ENCODE data around the gene ZNF430. TPM values are rescaled to one million over a fixed set of nuclear protein-coding genes. Genes with fewer than 3 reads are reported as not detected.

The ZNF430 gene
- total and polyA plus RNA-seq, 10 donors = 3.3 to 32.4 (median 25.1) TPM

DNA sequence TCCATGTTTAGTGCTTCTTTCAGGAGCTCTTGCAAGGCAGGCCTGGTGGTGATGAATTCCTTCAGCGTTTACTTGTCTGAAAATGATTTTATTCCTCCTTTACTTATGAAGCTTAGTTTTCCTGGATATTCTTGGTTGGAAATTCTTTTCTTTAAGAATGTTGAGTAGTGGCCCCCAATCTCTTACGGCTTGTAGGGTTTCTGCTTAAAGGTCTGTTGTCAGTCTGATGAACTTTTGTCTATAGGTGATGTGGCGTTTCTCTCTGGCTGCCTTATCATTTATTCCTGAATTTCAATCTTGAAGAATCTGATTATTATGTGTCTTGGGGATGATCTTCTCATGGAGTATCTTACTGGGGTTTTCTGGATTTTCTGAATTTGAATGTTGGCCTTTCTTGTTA, 26.0 kb downstream of the ZNF430 start:
- no peak for DNase-seq
- Histone ChIP-seq H3K9me3 (peaks cover 15 to 96% (median 93%) of the 10 kb centered on the region in 8 donors), H3K4me1 (no peaks in the 10 kb centered on the region), H3K36me3 (peaks cover 0 to 96% (median 78%) of the 10 kb centered on the region in 6 donors), H3K27me3 (replicated peaks in 1 of 7) (no peaks in the 10 kb centered on the region), H3K27ac (no peak overlapping the region), H3K4me3 (no peak overlapping the region)
- intact Hi-C loops (cut with DNase I; ENCODE audit: low total_unique reads) = no loop called here
- 95 to 99% (median 97%) methylated on average over 3 of the region's 3 CpGs for WGBS, 5 donors
- TF ChIP-seq POLR2A (IDR thresholded peaks at IDR 0.05) = no peak
- TF ChIP-seq CTCF (IDR thresholded peaks at IDR 0.05 in 8 of 11, conservative IDR thresholded peaks at IDR 0.05 in 3 of 11) = no peak
- TF ChIP-seq POLR2AphosphoS5 (IDR thresholded peaks at IDR 0.05) = no peak

DNA sequence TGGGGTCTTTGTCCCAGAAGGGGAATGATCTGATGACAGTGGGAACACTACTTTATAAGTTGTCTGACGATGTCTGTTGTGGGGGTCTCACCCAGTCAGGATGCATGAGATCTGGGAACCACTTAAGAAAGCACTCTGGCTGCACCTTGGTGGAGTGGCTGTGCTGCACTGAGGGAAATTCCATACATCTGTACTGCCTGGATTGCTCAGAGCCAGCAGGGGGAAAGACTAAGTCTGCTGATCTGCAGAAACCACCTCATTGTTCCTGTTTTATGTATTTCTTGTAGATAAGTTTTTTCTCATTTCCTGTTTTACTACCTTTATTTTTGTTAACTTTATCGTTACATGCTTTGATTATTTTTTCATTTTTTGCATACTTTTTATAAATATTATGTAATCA, 27.3 kb downstream of the ZNF430 start:
- no peak overlapping the region for H3K4me3 ChIP-seq
- no peaks in the 10 kb centered on the region for H3K4me1 ChIP-seq
- intact Hi-C loops (cut with DNase I; ENCODE audit: low total_unique reads) = no loop called here
- H3K27ac ChIP-seq = no peak overlapping the region
- no peaks in the 10 kb centered on the region for H3K27me3 ChIP-seq (replicated peaks in 1 of 7)
- H3K36me3 ChIP-seq = peaks cover 0 to 96% (median 79%) of the 10 kb centered on the region in 6 donors
- TF ChIP-seq CTCF (IDR thresholded peaks at IDR 0.05 in 8 of 11, conservative IDR thresholded peaks at IDR 0.05 in 3 of 11) (no peak), POLR2AphosphoS5 (IDR thresholded peaks at IDR 0.05) (no peak), POLR2A (IDR thresholded peaks at IDR 0.05) (no peak)
- peaks cover 15 to 96% (median 94%) of the 10 kb centered on the region in 8 donors for H3K9me3 ChIP-seq
- DNase-seq = no peak
- WGBS, 5 donors = 84 to 95% (median 94%) methylated on average over 2 of the region's 2 CpGs

- intact Hi-C loops (cut with DNase I; ENCODE audit: low total_unique reads) = no loop called here
These were observed 32.4 kb downstream of the ZNF430 start for GRCh38 chr19:21052902-21053301.

GRCh38 chr19:21065336-21065735, 44.9 kb downstream of the ZNF430 start:
- intact Hi-C loops (cut with DNase I; ENCODE audit: low total_unique reads) = no loop called here
- DNase-seq = no peak
- Histone ChIP-seq H3K27me3 (replicated peaks in 1 of 7) (no peaks in the 10 kb centered on the region), H3K36me3 (peaks cover 0 to 76% (median 27%) of the 10 kb centered on the region in 6 donors), H3K27ac (no peak overlapping the region), H3K4me3 (no peak overlapping the region), H3K9me3 (peaks cover 0 to 98% (median 62%) of the 10 kb centered on the region in 8 donors), H3K4me1 (no peaks in the 10 kb centered on the region)
- TF ChIP-seq POLR2A (IDR thresholded peaks at IDR 0.05) = no peak
- TF ChIP-seq POLR2AphosphoS5 (IDR thresholded peaks at IDR 0.05) = no peak
- TF ChIP-seq CTCF (IDR thresholded peaks at IDR 0.05 in 8 of 11, conservative IDR thresholded peaks at IDR 0.05 in 3 of 11) = no peak

More at GRCh38 chr19:21052902-21053301, 32.4 kb downstream of the ZNF430 start:
- H3K27me3 ChIP-seq (replicated peaks in 1 of 7) = no peaks in the 10 kb centered on the region
- no peak for TF ChIP-seq POLR2A (IDR thresholded peaks at IDR 0.05)
- TF ChIP-seq POLR2AphosphoS5 (IDR thresholded peaks at IDR 0.05) = no peak
- no peak for TF ChIP-seq CTCF (IDR thresholded peaks at IDR 0.05 in 8 of 11, conservative IDR thresholded peaks at IDR 0.05 in 3 of 11)
- peaks cover 16 to 96% (median 79%) of the 10 kb centered on the region in 6 donors for H3K36me3 ChIP-seq
- WGBS, 5 donors = 98 to 99% (median 99%) methylated on average over 5 of the region's 5 CpGs
- no peaks in the 10 kb centered on the region for H3K4me1 ChIP-seq
- H3K4me3 ChIP-seq = no peak overlapping the region
- H3K9me3 ChIP-seq = peaks cover 8 to 96% (median 95%) of the 10 kb centered on the region in 8 donors
- no peak for DNase-seq
- H3K27ac ChIP-seq = no peak overlapping the region
